ENCODE data around the gene PIK3R5. TPM values are rescaled to one million over a fixed set of nuclear protein-coding genes. Genes with fewer than 3 reads are reported as not detected.

Gene PIK3R5
- total RNA-seq, 2 donors from 2014 or later: 30.7 to 42.9 TPM

GRCh38 chr17:8946071-8946470 lies 19.4 kb downstream of the PIK3R5 start:
- TF ChIP-seq, protein P1, sequence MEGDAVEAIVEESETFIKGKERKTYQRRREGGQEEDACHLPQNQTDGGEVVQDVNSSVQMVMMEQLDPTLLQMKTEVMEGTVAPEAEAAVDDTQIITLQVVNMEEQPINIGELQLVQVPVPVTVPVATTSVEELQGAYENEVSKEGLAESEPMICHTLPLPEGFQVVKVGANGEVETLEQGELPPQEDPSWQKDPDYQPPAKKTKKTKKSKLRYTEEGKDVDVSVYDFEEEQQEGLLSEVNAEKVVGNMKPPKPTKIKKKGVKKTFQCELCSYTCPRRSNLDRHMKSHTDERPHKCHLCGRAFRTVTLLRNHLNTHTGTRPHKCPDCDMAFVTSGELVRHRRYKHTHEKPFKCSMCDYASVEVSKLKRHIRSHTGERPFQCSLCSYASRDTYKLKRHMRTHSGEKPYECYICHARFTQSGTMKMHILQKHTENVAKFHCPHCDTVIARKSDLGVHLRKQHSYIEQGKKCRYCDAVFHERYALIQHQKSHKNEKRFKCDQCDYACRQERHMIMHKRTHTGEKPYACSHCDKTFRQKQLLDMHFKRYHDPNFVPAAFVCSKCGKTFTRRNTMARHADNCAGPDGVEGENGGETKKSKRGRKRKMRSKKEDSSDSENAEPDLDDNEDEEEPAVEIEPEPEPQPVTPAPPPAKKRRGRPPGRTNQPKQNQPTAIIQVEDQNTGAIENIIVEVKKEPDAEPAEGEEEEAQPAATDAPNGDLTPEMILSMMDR (IDR thresholded peaks at IDR 0.05): no peak
- Histone ChIP-seq H3K9me3 (no peaks in the 10 kb centered on the region), H3K4me3 (no peak overlapping the region), H3K27me3 (replicated peaks; ENCODE audit: insufficient read depth) (no peaks in the 10 kb centered on the region), H3K4me1 (ENCODE audit: control insufficient read depth in 1 of 2, low read depth in 2 of 2) (no peaks in the 10 kb centered on the region), H3K27ac (no peak overlapping the region), H3K36me3 (no peaks in the 10 kb centered on the region)
- DNase-seq (ENCODE audit: low spot score): no peak
- no peak for ATAC-seq (ENCODE audit: insufficient number of reproducible peaks, low FRiP score, low read depth)

- Histone ChIP-seq H3K4me1 (ENCODE audit: control insufficient read depth in 1 of 2, low read depth in 2 of 2) (no peaks in the 10 kb centered on the region), H3K4me3 (no peak overlapping the region), H3K27ac (no peak overlapping the region), H3K36me3 (no peaks in the 10 kb centered on the region), H3K9me3 (no peaks in the 10 kb centered on the region), H3K27me3 (replicated peaks; ENCODE audit: insufficient read depth) (no peaks in the 10 kb centered on the region)
- ATAC-seq (ENCODE audit: insufficient number of reproducible peaks, low FRiP score, low read depth): no peak
- TF ChIP-seq, protein P1 (IDR thresholded peaks at IDR 0.05): no peak
- DNase-seq (ENCODE audit: low spot score): no peak
These were observed 20.8 kb downstream of the PIK3R5 start for GRCh38 chr17:8944748-8945147.

DNA sequence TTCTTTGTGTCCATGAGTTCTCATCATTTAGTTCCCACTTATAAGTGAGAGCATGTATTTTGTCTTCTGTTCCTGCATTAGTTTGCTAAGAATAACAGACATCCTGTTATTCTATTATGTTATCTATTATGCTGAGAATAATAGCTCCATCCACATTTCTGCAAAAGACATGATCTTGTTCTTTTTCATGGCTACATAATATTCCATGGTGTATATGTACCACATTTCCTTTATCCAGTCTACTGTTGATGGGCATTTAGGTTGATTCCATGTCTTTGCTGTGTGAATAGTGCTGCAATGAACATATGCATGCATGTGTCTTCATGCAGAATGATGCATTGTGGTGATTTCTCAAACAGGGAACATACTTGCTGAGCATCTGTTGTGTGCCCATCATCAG lies 21.4 kb downstream of the PIK3R5 start:
- TF ChIP-seq, protein P1 (IDR thresholded peaks at IDR 0.05): no peak
- no peak overlapping the region for H3K27ac ChIP-seq
- H3K36me3 ChIP-seq: no peaks in the 10 kb centered on the region
- ATAC-seq (ENCODE audit: insufficient number of reproducible peaks, low FRiP score, low read depth): no peak
- H3K4me1 ChIP-seq (ENCODE audit: control insufficient read depth in 1 of 2, low read depth in 2 of 2): no peaks in the 10 kb centered on the region
- H3K4me3 ChIP-seq: no peak overlapping the region
- DNase-seq (ENCODE audit: low spot score): no peak
- no peaks in the 10 kb centered on the region for H3K9me3 ChIP-seq
- H3K27me3 ChIP-seq (replicated peaks; ENCODE audit: insufficient read depth): no peaks in the 10 kb centered on the region

- H3K9me3 ChIP-seq: no peaks in the 10 kb centered on the region
- H3K4me3 ChIP-seq: no peak overlapping the region
- H3K27me3 ChIP-seq (replicated peaks; ENCODE audit: insufficient read depth): no peaks in the 10 kb centered on the region
- TF ChIP-seq, protein P1 (IDR thresholded peaks at IDR 0.05): no peak
- no peak overlapping the region for H3K27ac ChIP-seq
- DNase-seq (ENCODE audit: low spot score): no peak
- no peaks in the 10 kb centered on the region for H3K4me1 ChIP-seq (ENCODE audit: control insufficient read depth in 1 of 2, low read depth in 2 of 2)
- no peak for ATAC-seq (ENCODE audit: insufficient number of reproducible peaks, low FRiP score, low read depth)
- H3K36me3 ChIP-seq: no peaks in the 10 kb centered on the region
These were observed 23.4 kb downstream of the PIK3R5 start for GRCh38 chr17:8941980-8942622.

- H3K4me3 ChIP-seq: no peak overlapping the region
- H3K27ac ChIP-seq: no peak overlapping the region
- H3K36me3 ChIP-seq: no peaks in the 10 kb centered on the region
- no peaks in the 10 kb centered on the region for H3K9me3 ChIP-seq
- DNase-seq (ENCODE audit: low spot score): no peak
- no peaks in the 10 kb centered on the region for H3K27me3 ChIP-seq (replicated peaks; ENCODE audit: insufficient read depth)
- TF ChIP-seq, protein P1 (IDR thresholded peaks at IDR 0.05): no peak
- H3K4me1 ChIP-seq (ENCODE audit: control insufficient read depth in 1 of 2, low read depth in 2 of 2): no peaks in the 10 kb centered on the region
- no peak for ATAC-seq (ENCODE audit: insufficient number of reproducible peaks, low FRiP score, low read depth)
These were observed 24.0 kb downstream of the PIK3R5 start for GRCh38 chr17:8941520-8941919.
